ENCODE data around the gene BIRC6. TPM values are rescaled to one million over a fixed set of nuclear protein-coding genes. Genes with fewer than 3 reads are reported as not detected.
"Not testable (repeated sequence)": the region's sequence is repeated elsewhere in the genome, so short reads cannot be mapped to it uniquely, and the experiment has no call there.

The BIRC6 gene
- total RNA-seq, 2 donors from 2014 or later = 89.0 to 91.8 TPM

DNA sequence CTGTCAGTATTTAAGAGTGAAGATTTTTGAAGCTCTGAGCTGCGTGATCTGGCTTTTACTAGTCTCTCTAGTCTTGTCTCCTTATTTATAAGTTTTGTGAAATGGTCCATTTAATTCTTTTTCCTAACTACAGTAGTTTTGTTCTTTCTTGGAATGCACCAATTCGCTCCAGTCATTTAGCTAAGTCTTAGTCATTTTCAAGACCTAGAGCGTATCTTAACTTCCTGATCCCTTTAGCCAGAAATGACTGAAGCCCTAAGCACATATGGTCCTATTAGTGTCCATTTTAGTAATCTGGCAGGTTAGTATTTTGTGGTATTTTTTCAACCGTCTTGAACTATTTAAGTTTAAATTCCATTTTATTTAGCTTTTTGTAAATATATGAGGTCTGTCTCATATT is 3.6 kb downstream of the BIRC6 start:
- H3K9me3 Mint-ChIP-seq = no peaks in the 10 kb centered on the region
- H3K27me3 Mint-ChIP-seq (ENCODE audit: low read depth) = no peaks in the 10 kb centered on the region
- H3K27ac Mint-ChIP-seq = peak overlapping the region; percentile 88
- H3K4me3 Mint-ChIP-seq = peak overlapping the region; percentile 5 to 64
- peaks cover 17 to 24% of the 10 kb centered on the region in 2 donors for H3K36me3 Mint-ChIP-seq (ENCODE audit: insufficient read depth in 2 of 2)
- peaks cover 63% of the 10 kb centered on the region for H3K4me1 Mint-ChIP-seq (ENCODE audit: low read depth)
- DNase-seq = no peak
- ATAC-seq (replicated peaks in 1 of 2) = no peak

DNA sequence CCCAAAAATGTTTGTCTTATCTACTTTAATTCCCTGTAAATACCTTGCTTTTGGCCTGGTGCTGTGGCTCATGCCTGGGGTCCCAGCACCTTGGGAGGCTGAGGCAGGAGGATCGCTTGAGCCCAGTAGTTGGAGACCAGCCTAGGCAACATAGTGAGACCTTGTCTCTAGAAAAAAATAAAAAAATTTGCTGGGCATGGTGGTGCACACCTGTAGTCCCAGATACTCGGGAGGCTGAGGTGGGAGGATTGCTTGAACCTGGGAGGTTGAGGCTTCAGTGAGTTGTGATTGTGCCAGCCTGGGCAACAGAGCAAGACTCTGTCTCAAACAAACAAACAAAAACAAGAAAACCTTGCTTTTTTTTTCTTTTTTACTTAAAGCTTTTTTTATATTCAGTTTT is 6.2 kb downstream of the BIRC6 start:
- not testable (repeated sequence) for H3K4me3 Mint-ChIP-seq; H3K9me3 Mint-ChIP-seq; H3K27me3 Mint-ChIP-seq (ENCODE audit: low read depth); DNase-seq; H3K27ac Mint-ChIP-seq; ATAC-seq (replicated peaks in 1 of 2)
- H3K36me3 Mint-ChIP-seq (ENCODE audit: insufficient read depth in 2 of 2) = peaks cover 13 to 24% of the 10 kb centered on the region in 2 donors
- H3K4me1 Mint-ChIP-seq (ENCODE audit: low read depth) = peaks cover 83% of the 10 kb centered on the region

DNA sequence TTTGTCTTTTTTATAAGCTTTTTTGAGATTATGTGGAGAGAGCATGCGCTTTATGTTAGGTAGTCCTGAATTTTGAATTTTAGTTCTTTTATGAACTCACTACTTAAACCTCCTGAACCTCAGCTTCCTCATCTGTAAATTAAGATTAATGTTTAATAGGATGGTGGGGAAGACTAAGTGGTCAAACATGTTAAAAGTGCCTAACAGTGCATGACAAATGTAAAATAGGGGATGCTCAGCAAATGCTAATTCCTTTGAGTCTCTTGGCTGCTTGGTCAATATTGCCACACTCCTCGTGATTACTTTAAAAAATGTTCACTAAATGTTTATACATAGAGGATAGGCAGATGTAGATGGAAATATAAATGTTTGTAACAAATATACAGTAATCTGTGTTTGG is 6.8 kb downstream of the BIRC6 start:
- H3K4me3 Mint-ChIP-seq = no peak overlapping the region
- peaks cover 81% of the 10 kb centered on the region for H3K4me1 Mint-ChIP-seq (ENCODE audit: low read depth)
- no peak for ATAC-seq (replicated peaks in 1 of 2)

DNA sequence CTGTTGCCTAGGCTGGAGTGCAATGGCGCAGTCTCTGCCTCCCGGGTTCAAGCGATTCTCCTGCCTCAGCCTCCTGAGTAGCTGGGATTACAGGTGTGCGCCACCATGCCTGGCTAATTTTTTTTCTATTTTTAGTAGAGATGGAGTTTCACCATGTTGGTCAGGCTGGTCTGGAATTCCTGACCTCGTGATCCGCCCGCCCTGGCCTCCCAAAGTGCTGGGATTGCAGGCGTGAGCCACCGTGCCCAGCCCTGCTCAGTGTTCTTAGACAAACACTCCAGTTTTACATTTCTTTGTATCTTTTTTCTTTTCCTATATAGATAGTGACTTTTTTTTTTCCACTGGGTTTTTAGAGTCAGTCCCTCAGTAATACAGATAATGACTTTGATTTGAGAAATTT is 7.5 kb downstream of the BIRC6 start:
- ATAC-seq (replicated peaks in 1 of 2); DNase-seq; H3K9me3 Mint-ChIP-seq; H3K27me3 Mint-ChIP-seq (ENCODE audit: low read depth): not testable (repeated sequence)
- peaks cover 79% of the 10 kb centered on the region for H3K4me1 Mint-ChIP-seq (ENCODE audit: low read depth)
- peak overlapping the region; percentile 92 for H3K27ac Mint-ChIP-seq
- peak overlapping the region in 1 of 2 donors; percentile 44 for H3K4me3 Mint-ChIP-seq
- H3K36me3 Mint-ChIP-seq (ENCODE audit: insufficient read depth in 2 of 2) = peaks cover 5 to 16% of the 10 kb centered on the region in 2 donors

More for the DNA sequence above, 6.8 kb downstream of the BIRC6 start:
- peaks cover 7 to 18% of the 10 kb centered on the region in 2 donors for H3K36me3 Mint-ChIP-seq (ENCODE audit: insufficient read depth in 2 of 2)
- DNase-seq = no peak
- no peaks in the 10 kb centered on the region for H3K9me3 Mint-ChIP-seq
- H3K27me3 Mint-ChIP-seq (ENCODE audit: low read depth) = no peaks in the 10 kb centered on the region
- H3K27ac Mint-ChIP-seq = peak overlapping the region; percentile 26

DNA sequence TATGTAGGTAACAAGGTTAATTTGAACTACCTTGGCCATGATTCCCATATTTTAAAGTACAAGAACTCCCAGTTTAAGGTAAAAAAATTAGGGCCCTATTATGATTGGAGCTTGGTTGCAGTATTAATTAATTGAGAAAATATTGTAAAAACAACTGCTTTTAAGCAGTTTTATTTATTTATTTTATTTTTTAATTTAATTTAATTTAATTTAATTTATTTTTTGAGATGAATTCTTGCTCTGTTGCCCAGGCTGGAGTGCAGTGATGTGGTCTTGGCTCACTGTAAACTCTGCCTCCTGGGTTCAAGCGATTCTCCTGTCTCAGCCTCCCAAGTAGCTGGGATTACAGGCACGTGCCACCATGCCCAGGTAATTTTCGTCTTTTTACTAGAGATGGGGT is 8.9 kb downstream of the BIRC6 start:
- ATAC-seq (replicated peaks in 1 of 2); H3K4me3 Mint-ChIP-seq; H3K9me3 Mint-ChIP-seq; DNase-seq; H3K27me3 Mint-ChIP-seq (ENCODE audit: low read depth): not testable (repeated sequence)
- H3K4me1 Mint-ChIP-seq (ENCODE audit: low read depth) = peaks cover 68% of the 10 kb centered on the region
- peak overlapping the region; percentile 55 for H3K27ac Mint-ChIP-seq
- H3K36me3 Mint-ChIP-seq (ENCODE audit: insufficient read depth in 2 of 2) = peaks cover 4 to 15% of the 10 kb centered on the region in 2 donors

DNA sequence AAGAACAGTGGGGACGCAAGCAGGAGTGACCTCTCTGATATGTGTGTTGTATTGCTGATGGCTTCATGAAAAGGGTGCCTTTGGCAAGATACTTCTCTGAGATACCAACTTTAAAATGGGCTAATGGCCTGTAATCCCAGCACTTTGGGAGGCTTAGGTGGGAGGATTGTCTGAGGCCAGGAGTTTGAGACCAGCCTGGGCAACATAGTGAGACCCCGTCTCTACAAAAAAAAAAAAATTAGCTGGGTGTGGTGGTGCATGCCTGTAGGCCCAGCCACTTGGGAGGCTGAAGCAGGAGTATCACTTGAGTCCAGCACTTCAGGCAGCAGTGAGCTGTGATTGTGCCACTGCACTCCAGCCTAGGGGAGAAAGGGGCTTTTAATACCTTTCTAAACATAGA is 9.8 kb downstream of the BIRC6 start:
- peaks cover 3 to 12% of the 10 kb centered on the region in 2 donors for H3K36me3 Mint-ChIP-seq (ENCODE audit: insufficient read depth in 2 of 2)

DNA sequence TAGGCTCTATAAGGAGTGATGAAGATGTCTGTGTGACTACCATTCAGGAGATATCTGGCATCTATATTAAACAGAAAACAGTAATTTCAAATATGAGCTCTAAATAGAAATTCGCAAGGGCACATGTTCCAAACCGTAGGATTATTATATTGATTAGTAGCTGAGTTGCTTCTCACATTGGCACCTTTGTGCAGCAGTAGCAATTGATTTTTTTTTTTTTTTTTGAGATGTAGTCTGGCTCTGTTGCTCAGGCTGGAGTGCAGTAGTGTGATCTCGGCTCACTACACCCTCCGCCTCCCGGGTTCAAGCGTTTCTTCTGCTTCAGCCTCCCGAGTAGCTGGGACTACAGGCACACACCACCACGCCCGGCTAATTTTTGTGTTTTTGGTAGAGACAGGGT is 12.4 kb downstream of the BIRC6 start:
- H3K9me3 Mint-ChIP-seq = no peaks in the 10 kb centered on the region
- H3K27me3 Mint-ChIP-seq (ENCODE audit: low read depth) = no peaks in the 10 kb centered on the region
- peaks cover 53% of the 10 kb centered on the region for H3K4me1 Mint-ChIP-seq (ENCODE audit: low read depth)
- ATAC-seq (replicated peaks in 1 of 2) = no peak
- DNase-seq = no peak
- peak overlapping the region; percentile 35 for H3K27ac Mint-ChIP-seq
- H3K4me3 Mint-ChIP-seq = no peak overlapping the region
- H3K36me3 Mint-ChIP-seq (ENCODE audit: insufficient read depth in 2 of 2) = peaks cover 3 to 12% of the 10 kb centered on the region in 2 donors

More for the DNA sequence above, 9.8 kb downstream of the BIRC6 start:
- ATAC-seq (replicated peaks in 1 of 2) = no peak
- H3K4me3 Mint-ChIP-seq = no peak overlapping the region
- H3K27ac Mint-ChIP-seq = peak overlapping the region; percentile 75
- DNase-seq = no peak
- no peaks in the 10 kb centered on the region for H3K9me3 Mint-ChIP-seq
- H3K4me1 Mint-ChIP-seq (ENCODE audit: low read depth) = peaks cover 65% of the 10 kb centered on the region
- no peaks in the 10 kb centered on the region for H3K27me3 Mint-ChIP-seq (ENCODE audit: low read depth)

DNA sequence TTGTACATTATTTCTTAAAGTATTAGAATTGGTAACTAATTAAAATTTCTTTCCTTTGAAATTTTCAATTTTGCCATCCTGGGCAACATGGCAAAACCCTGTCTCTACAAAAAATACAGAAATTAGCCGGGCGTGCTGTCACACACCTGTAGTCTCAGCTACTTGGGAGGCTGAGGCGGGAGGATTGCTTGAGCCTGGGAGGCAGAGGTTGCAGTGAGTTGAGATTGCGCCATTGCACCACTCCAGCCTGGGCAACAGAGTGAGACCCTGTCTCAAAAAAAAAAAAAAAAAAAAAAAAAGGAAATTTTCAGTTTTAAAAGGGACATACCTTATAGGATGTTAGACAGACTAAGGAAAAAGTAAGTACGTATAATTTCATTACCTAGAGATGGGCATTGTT is 14.1 kb downstream of the BIRC6 start:
- not testable (repeated sequence) for DNase-seq; H3K4me3 Mint-ChIP-seq; ATAC-seq (replicated peaks in 1 of 2); H3K27ac Mint-ChIP-seq; H3K27me3 Mint-ChIP-seq (ENCODE audit: low read depth); H3K9me3 Mint-ChIP-seq; H3K36me3 Mint-ChIP-seq (ENCODE audit: insufficient read depth in 2 of 2)
- H3K4me1 Mint-ChIP-seq (ENCODE audit: low read depth) = peaks cover 54% of the 10 kb centered on the region

DNA sequence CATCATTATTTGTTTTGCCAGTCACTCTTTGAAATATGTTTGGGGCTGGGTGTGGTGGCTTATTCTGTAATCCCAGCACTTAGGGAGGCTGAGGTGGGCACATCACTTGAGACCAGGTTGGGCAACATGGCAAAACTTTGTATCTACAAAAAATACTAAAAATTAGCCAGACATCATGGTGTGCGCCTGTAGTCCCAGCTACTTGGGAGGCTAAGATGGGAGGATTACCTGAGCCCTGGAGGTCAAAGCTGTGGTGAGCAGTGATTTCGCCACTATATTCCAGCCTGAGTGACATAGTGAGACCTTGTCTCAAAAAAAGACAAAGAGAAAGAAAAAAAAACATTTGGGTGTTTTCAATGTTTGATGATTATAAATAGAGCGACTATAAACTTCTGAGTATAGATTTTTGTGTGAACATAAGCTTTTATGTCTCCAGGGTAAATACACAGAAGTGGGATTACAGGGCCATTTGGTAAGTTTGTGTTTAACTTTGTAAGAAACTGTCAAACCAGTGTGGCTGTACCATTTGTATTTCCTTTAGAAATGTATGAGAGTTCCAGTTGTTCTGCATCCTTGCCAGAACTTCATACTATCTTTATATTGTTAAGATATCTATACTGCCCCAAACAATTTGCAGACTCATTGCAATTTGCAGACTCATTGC is 15.8 kb downstream of the BIRC6 start:
- Mint-ChIP-seq H3K4me1 (ENCODE audit: low read depth) (peaks cover 46% of the 10 kb centered on the region), H3K27me3 (ENCODE audit: low read depth) (no peaks in the 10 kb centered on the region), H3K36me3 (ENCODE audit: insufficient read depth in 2 of 2) (peaks cover 2 to 8% of the 10 kb centered on the region in 2 donors), H3K9me3 (no peaks in the 10 kb centered on the region), H3K27ac (no peak overlapping the region), H3K4me3 (no peak overlapping the region)
- ATAC-seq (replicated peaks in 1 of 2) (no peak), DNase-seq (no peak)

DNA sequence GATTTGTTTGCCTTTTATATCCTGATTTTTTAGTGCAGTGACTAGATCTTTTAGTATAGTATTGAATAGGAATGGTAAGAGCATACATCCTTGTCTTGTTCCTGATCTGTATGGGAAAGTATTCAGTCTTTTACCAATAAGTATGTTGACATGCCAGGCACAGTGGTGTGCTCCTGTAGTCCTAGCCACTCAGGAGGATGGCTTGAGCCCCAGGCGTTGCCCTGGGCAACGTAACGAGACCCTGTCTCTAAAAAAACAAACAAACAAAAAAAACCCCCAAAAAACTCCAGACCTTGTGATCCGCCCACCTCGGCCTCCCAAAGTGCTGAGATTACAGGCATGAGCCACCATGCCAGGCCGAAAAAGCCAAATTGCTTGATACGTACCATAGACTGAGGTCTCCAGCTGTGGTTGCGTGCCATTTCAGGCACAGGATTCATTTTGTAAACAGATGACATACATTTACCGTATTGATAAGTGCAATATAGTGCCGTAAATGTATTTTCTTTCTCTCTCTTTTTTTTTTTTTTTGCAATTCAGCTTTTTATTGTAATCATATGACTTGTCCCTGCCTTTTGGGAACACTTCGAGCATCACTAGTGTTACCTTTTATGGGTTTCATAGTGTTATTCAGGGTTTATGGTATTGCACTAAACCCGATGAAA is 18.5 kb downstream of the BIRC6 start:
- peaks cover 37% of the 10 kb centered on the region for H3K4me1 Mint-ChIP-seq (ENCODE audit: low read depth)
- DNase-seq (no peak), ATAC-seq (replicated peaks in 1 of 2) (no peak)
- peaks cover 2 to 6% of the 10 kb centered on the region in 2 donors for H3K36me3 Mint-ChIP-seq (ENCODE audit: insufficient read depth in 2 of 2)
- peak overlapping the region; percentile 8 for H3K27ac Mint-ChIP-seq
- H3K27me3 Mint-ChIP-seq (ENCODE audit: low read depth) = no peaks in the 10 kb centered on the region
- no peaks in the 10 kb centered on the region for H3K9me3 Mint-ChIP-seq
- H3K4me3 Mint-ChIP-seq = no peak overlapping the region

DNA sequence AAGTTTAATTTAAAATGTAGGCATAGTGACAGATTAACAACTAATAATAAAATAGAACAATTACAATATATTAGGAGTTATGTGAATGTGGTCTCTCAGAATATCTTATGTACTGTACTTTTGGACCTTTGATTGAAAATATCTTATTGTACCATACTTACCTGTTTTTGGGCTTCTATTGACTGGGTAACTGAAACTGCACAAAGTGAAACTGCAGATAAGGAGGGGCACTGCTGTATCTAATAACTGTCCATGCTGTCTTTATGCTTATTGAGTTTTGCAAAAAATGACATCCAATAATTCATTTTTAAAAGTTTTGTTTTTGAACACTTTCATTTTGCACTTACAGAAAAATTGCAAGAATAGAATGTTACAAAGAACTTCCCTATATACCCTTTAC is 19.9 kb downstream of the BIRC6 start:
- H3K36me3 Mint-ChIP-seq (ENCODE audit: insufficient read depth in 2 of 2) = peaks cover 4 to 8% of the 10 kb centered on the region in 2 donors
- DNase-seq (no peak), ATAC-seq (replicated peaks in 1 of 2) (no peak)
- H3K27ac Mint-ChIP-seq = no peak overlapping the region
- no peaks in the 10 kb centered on the region for H3K27me3 Mint-ChIP-seq (ENCODE audit: low read depth)
- H3K9me3 Mint-ChIP-seq = no peaks in the 10 kb centered on the region
- peaks cover 33% of the 10 kb centered on the region for H3K4me1 Mint-ChIP-seq (ENCODE audit: low read depth)
- H3K4me3 Mint-ChIP-seq = no peak overlapping the region

DNA sequence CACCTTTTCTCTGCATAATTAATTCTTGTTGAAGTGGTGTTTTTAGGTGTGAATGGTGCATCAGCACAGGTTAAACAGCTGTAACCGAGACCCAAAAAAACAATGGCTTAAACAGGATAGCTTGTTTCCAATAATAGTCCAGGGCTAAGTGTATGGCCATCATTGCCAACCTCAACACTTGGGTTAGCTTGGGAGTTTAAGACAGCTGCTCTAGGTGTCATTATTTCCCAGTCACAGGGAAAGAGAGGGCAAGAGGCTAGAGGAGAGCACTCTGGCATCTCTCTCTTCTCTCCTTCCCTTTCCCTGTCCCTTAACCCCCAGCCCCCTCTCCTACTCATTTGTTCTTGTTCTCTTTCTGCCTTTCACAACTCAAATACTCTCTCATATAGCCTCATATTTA is 21.1 kb downstream of the BIRC6 start:
- peaks cover 8% of the 10 kb centered on the region in 2 donors for H3K36me3 Mint-ChIP-seq (ENCODE audit: insufficient read depth in 2 of 2)
- ATAC-seq (replicated peaks in 1 of 2) = no peak
- no peak for DNase-seq
- H3K4me1 Mint-ChIP-seq (ENCODE audit: low read depth) = peaks cover 33% of the 10 kb centered on the region
- H3K27ac Mint-ChIP-seq = no peak overlapping the region
- H3K27me3 Mint-ChIP-seq (ENCODE audit: low read depth) = no peaks in the 10 kb centered on the region
- H3K4me3 Mint-ChIP-seq = no peak overlapping the region
- H3K9me3 Mint-ChIP-seq = no peaks in the 10 kb centered on the region

DNA sequence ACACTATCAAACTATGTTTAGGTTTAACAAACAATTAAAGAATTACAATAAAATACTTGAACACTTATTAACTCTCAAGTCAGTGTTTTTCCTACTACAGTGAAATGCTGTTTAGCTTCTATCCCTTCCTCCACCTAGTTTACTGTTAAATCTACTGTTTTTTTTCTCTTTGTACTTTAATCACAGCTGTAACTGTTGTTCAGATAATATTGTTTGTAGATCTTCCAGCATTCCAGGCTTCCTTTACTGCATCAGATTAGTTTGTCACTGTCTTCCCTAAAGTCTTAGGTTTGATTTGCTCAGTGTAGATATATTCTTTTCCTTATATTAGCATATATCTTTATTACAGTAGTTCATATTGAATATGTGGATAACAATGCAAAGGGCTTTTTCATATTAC is 22.5 kb downstream of the BIRC6 start:
- H3K27me3 Mint-ChIP-seq (ENCODE audit: low read depth) = no peaks in the 10 kb centered on the region
- ATAC-seq (replicated peaks in 1 of 2) (no peak), DNase-seq (no peak)
- H3K9me3 Mint-ChIP-seq = no peaks in the 10 kb centered on the region
- H3K4me3 Mint-ChIP-seq = no peak overlapping the region
- H3K4me1 Mint-ChIP-seq (ENCODE audit: low read depth) = peaks cover 24% of the 10 kb centered on the region
- peak overlapping the region; percentile 82 for H3K27ac Mint-ChIP-seq
- H3K36me3 Mint-ChIP-seq (ENCODE audit: insufficient read depth in 2 of 2) = peaks cover 8% of the 10 kb centered on the region in 2 donors

All from activated T-cell treated with anti-CD3 and anti-CD28 coated beads, Interleukin-2, amount 50 U/mL, for 72 hours (primary cell).